ENCODE measurements around the gene CERT1. TPM values are rescaled to one million over a fixed set of nuclear protein-coding genes. Genes with fewer than 3 reads are reported as not detected.

CERT1 gene
- total and polyA plus RNA-seq, 9 of the 15 experiments (the other 6 are each of a cell fraction or from before 2014, with no cell fraction given), result 3.4 to 24.7 (median 9.8) TPM

GRCh38 chr5:75471193-75471592 is 40.2 kb downstream of the CERT1 start:
- Histone ChIP-seq H3K4me1 (replicated peaks in 1 of 2; ENCODE audit: control insufficient read depth in 2 of 2, insufficient read depth in 2 of 2, low read length in 2 of 2) (peaks cover 0 to 4% of the 10 kb centered on the region in 2 experiments; a peak in 2 of 5 replicates), H3K4me2 (ENCODE audit: insufficient read depth, low read length) (no peak overlapping the region), H3K27me3 (ENCODE audit: control insufficient read depth in 2 of 2, insufficient read depth in 2 of 2, low read length in 2 of 2) (no peaks in the 10 kb centered on the region), H4K20me1 (replicated peaks; ENCODE audit: control insufficient read depth, insufficient read depth, low read length) (no peaks in the 10 kb centered on the region), H3K9ac (ENCODE audit: insufficient read depth in 1 of 2, low read depth in 2 of 2, low read length in 2 of 2) (no peak overlapping the region), H3K9me3 (replicated peaks; ENCODE audit: control insufficient read depth, insufficient read depth, low read depth, low read length) (peaks cover 5% of the 10 kb centered on the region; the same call in 1 of the 2 replicates), H3K9me1 (ENCODE audit: control insufficient read depth, insufficient read depth, low read length) (no peaks in the 10 kb centered on the region), H3K79me2 (ENCODE audit: control insufficient read depth, insufficient read depth, low read length) (peaks cover 40% of the 10 kb centered on the region), H3K36me3 (ENCODE audit: control insufficient read depth, insufficient read depth, low read length) (no peaks in the 10 kb centered on the region), H3K4me3 (no peak overlapping the region), H2AFZ (ENCODE audit: low read depth, low read length) (no peak overlapping the region), H3K27ac (ENCODE audit: extremely low read depth, low read depth, low read length) (no peak overlapping the region)
- DNase-seq (ENCODE audit: extremely low read depth in 1 of 4, low spot score in 3 of 4) (no peak), ATAC-seq (no peak), FAIRE-seq (no peak)
- intact Hi-C loops (cut with micrococcal nuclease), result no loop called here
- CTCF ChIA-PET (ENCODE audit: low intra/inter-chr PET ratio), result no interaction called here
- POLR2A ChIA-PET, result no interaction called here
- no peak for TF ChIP-seq MCM7 (IDR thresholded peaks at IDR 0.05)
- TF ChIP-seq PTTG1 (tag; IDR thresholded peaks at IDR 0.05; ENCODE audit: low read depth), result no peak
- no peak for TF ChIP-seq ATF2 (CRISPR knock-in tag; IDR thresholded peaks at IDR 0.05)
- no peak for TF ChIP-seq ZNF316 (IDR thresholded peaks at IDR 0.05)
- no peak for TF ChIP-seq RFX5 (IDR thresholded peaks at IDR 0.05; ENCODE audit: low read depth, low read length)
- no peak for TF ChIP-seq CTBP1 (IDR thresholded peaks at IDR 0.05; ENCODE audit: borderline replicate concordance)
- no peak for TF ChIP-seq SIX5 (IDR thresholded peaks at IDR 0.05; ENCODE audit: borderline replicate concordance in 1 of 2, insufficient read depth in 1 of 2, low read depth in 1 of 2, low read length in 2 of 2)
- TF ChIP-seq NKRF (IDR thresholded peaks at IDR 0.05; ENCODE audit: borderline replicate concordance), result no peak
- TF ChIP-seq SAFB (IDR thresholded peaks at IDR 0.05; ENCODE audit: borderline replicate concordance, low read depth, low read length), result no peak
- no peak for TF ChIP-seq EP400 (IDR thresholded peaks at IDR 0.05)
- no peak for TF ChIP-seq SAFB2 (IDR thresholded peaks at IDR 0.05; ENCODE audit: borderline replicate concordance, low read depth, low read length, severe bottlenecking)
- no peak for TF ChIP-seq ZFP30 (CRISPR knock-in tag; IDR thresholded peaks at IDR 0.05; ENCODE audit: borderline replicate concordance)
- TF ChIP-seq TRIM24 (IDR thresholded peaks at IDR 0.05), result no peak
- TF ChIP-seq ZNF395 (CRISPR knock-in tag; IDR thresholded peaks at IDR 0.05), result no peak
- no peak for TF ChIP-seq ZNF561 (CRISPR knock-in tag; conservative IDR thresholded peaks at IDR 0.05)
- TF ChIP-seq ARNT (IDR thresholded peaks at IDR 0.05), result no peak
- TF ChIP-seq FOXJ2 (tag; IDR thresholded peaks at IDR 0.05), result no peak
- TF ChIP-seq KAT8 (IDR thresholded peaks at IDR 0.05; ENCODE audit: low read depth), result no peak
- no peak for TF ChIP-seq ARHGAP35 (IDR thresholded peaks at IDR 0.05; ENCODE audit: partially characterized antibody)
- no peak for TF ChIP-seq CREB5 (CRISPR knock-in tag; IDR thresholded peaks at IDR 0.05)
- BruUV-seq (replicated peaks), result no TSS peak
- in situ Hi-C loops (cut with MboI), result no loop called here
- 76% methylated on average over 2 of the region's 2 CpGs for WGBS (ENCODE audit: insufficient coverage, low coverage, missing lambda C conversion rate)
